Neural progenitor cell (in vitro differentiated cells): ENCODE measurements around the gene GNL2. TPM values are rescaled to one million over a fixed set of nuclear protein-coding genes. Genes with fewer than 3 reads are reported as not detected.

Experiments used
- small RNA-seq: library from RNA; depleted of rRNA; stranded (forward); fragments of <200 nt; gene quantifications from one replicate; pipeline ENCODE3, GENCODE V24; 2015
- total RNA-seq: library from RNA; depleted of rRNA; stranded (reverse); fragments of >200 nt; gene quantifications from 2 replicates; pipeline ENCODE4 v1.2.3, GENCODE V29; 2015; ENCODE audit warnings: low replicate concordance

The GNL2 gene
- total RNA-seq, 1 donor from 2014 or later, result 67.1 TPM

Small RNA genes within 50 kb of the gene (small RNA-seq; reads per million reads assigned to genes)
- not detected for gene AL034379.1

Other genes starting within 250 kb of the GNL2 start
- 1.2 and 3.5 TPM in 2 replicates for gene ZC3H12A, start 121.4 kb downstream of the GNL2 start, total RNA-seq
- gene MEAF6, start 81.2 kb downstream of the GNL2 start, total RNA-seq, result 83.4 and 127 TPM in 2 replicates
- 15.4 and 22.0 TPM in 2 replicates for gene SNIP1, start 41.6 kb downstream of the GNL2 start, total RNA-seq
- gene DNALI1, start 39.0 kb downstream of the GNL2 start, total RNA-seq, result 30.3 and 36.5 TPM in 2 replicates
- gene RSPO1, start 39.0 kb upstream of the GNL2 start, total RNA-seq, result 0.67 and 0.93 TPM in 2 replicates
- gene CDCA8, start 96.6 kb upstream of the GNL2 start, total RNA-seq, result 49.3 and 65.0 TPM in 2 replicates
- gene EPHA10, start 169.2 kb upstream of the GNL2 start, total RNA-seq, result 0.53 TPM in 1 of 2 replicates, not detected in the other
- gene MANEAL, start 197.9 kb upstream of the GNL2 start, total RNA-seq, result 0.24 and 0.40 TPM in 2 replicates
- gene C1orf122, start 211.9 kb upstream of the GNL2 start, total RNA-seq, result 17.7 and 35.7 TPM in 2 replicates
- 12.9 and 17.4 TPM in 2 replicates for gene YRDC, start 212.3 kb upstream of the GNL2 start, total RNA-seq